SK-N-SH (cell line): ENCODE results near the gene SCN7A. TPM values are rescaled to one million over a fixed set of nuclear protein-coding genes. Genes with fewer than 3 reads are reported as not detected.

ENCODE experiments used
- CTCF ChIA-PET: fragments of 300-600, 350-600 bp; formaldehyde crosslinking; extraction: SDS; loops from one replicate; lab custom pipeline; 2021; lab: Yijun Ruan, JAX
- POLR2A ChIA-PET: fragments of 350-600 bp; sonication (Branson Sonifier 250); formaldehyde crosslinking; extraction: SDS; loops from one replicate; lab custom pipeline; 2020; ENCODE audit warnings: antibody characterized with exemption, inconsistent platforms; lab: Yijun Ruan, JAX
- DNase-seq: peaks from one replicate; pipeline ENCODE4 v3.0.0; 2012
- H2AFZ ChIP-seq: fragments of 200-600 bp; sonication (generic); 2 replicates; pipeline ENCODE4 v1.8.1; 2016; ENCODE audit warnings: antibody characterized with exemption, mild to moderate bottlenecking, low read depth
- H3F3A ChIP-seq: fragments of 200-600 bp; sonication (generic); replicated peaks from 2 replicates; pipeline ENCODE3; 2016; ENCODE audit warnings: antibody characterized with exemption, mild to moderate bottlenecking; ENCODE audit not compliant: insufficient read depth
- H3K27ac ChIP-seq, 2 experiments: fragments of 200-500 bp in 1 of 2; fragments of 200-600 bp in 1 of 2; sonication (Bioruptor generic) in 1 of 2; sonication (generic), shearing (Covaris generic) in 1 of 2; 2 replicates each; pipeline versions ENCODE4 v1.5.1 to v1.6.1; 2014 to 2016; ENCODE audit warnings: low read depth in 2 of 2, inconsistent platforms in 1 of 2, low read length in 1 of 2, mild to moderate bottlenecking in 1 of 2, mixed read lengths in 1 of 2
- H3K27me3 ChIP-seq: fragments of 200-600 bp; sonication (generic), shearing (Covaris generic); 2 replicates; pipeline ENCODE4 v1.6.1; 2016; ENCODE audit warnings: mixed run types; ENCODE audit not compliant: insufficient read depth
- H3K36me3 ChIP-seq, 2 experiments: fragments of 200-500 bp in 1 of 2; fragments of 200-600 bp in 1 of 2; sonication (Bioruptor generic) in 1 of 2; sonication (generic) in 1 of 2; replicated peaks in 1 of 2; 2 replicates each; pipeline versions ENCODE3 to v1.5.1; 2014 to 2016; ENCODE audit warnings: low read length in 1 of 2, mild to moderate bottlenecking in 1 of 2; ENCODE audit not compliant: insufficient read depth in 2 of 2, control insufficient read depth in 1 of 2
- H3K4me1 ChIP-seq, 2 experiments: fragments of 200-500 bp in 1 of 2; fragments of 200-600 bp in 1 of 2; sonication (Bioruptor generic) in 1 of 2; sonication (generic), shearing (Covaris generic) in 1 of 2; 2 replicates each; pipeline versions ENCODE4 v1.5.1 to v1.6.1; 2014 to 2016; ENCODE audit warnings: low read depth in 1 of 2, low read length in 1 of 2, mixed run types in 1 of 2; ENCODE audit not compliant: insufficient read depth in 2 of 2, control insufficient read depth in 1 of 2
- H3K4me2 ChIP-seq: fragments of 200-600 bp; sonication (generic), shearing (Covaris generic); 2 replicates; pipeline ENCODE4 v1.6.1; 2017; ENCODE audit warnings: mixed run types
- H3K4me3 ChIP-seq, 2 experiments: fragments of 200-500 bp in 1 of 2; fragments of 200-600 bp in 1 of 2; sonication (Bioruptor generic) in 1 of 2; sonication (generic), shearing (Covaris generic) in 1 of 2; 2 replicates each; pipeline versions ENCODE4 v1.5.1 to v1.8.1; 2014 to 2016; ENCODE audit warnings: low read depth in 2 of 2, inconsistent platforms in 1 of 2, low read length in 1 of 2, mild to moderate bottlenecking in 1 of 2, mixed read lengths in 1 of 2, moderate library complexity in 1 of 2
- H3K79me2 ChIP-seq: fragments of 200-600 bp; sonication (generic); 2 replicates; pipeline ENCODE4 v1.8.1; 2017; ENCODE audit warnings: mild to moderate bottlenecking; ENCODE audit not compliant: insufficient read depth
- H3K9ac ChIP-seq: fragments of 200-600 bp; sonication (generic); 2 replicates; pipeline ENCODE4 v1.6.1; 2017; ENCODE audit warnings: mixed run types
- H3K9me2 ChIP-seq: fragments of 200-600 bp; sonication (generic); 2 replicates; pipeline ENCODE4 v1.6.1; 2017; ENCODE audit warnings: mixed run types
- H3K9me3 ChIP-seq: fragments of 200-600 bp; sonication (generic); 2 replicates; pipeline ENCODE4 v1.6.1; 2017; ENCODE audit warnings: mixed run types, mild to moderate bottlenecking, moderate library complexity
- H4K20me1 ChIP-seq: fragments of 200-600 bp; sonication (generic); 2 replicates; pipeline ENCODE4 v1.6.1; 2017; ENCODE audit warnings: mild to moderate bottlenecking, mixed run types; ENCODE audit not compliant: insufficient read depth
- ELF1 ChIP-seq: IDR thresholded peaks from 2 replicates; pipeline ENCODE4 v1.4.0; 2012
- EP300 ChIP-seq, 2 experiments: IDR thresholded peaks; 2 replicates each; pipeline versions ENCODE4 v1.4.0 to v1.6.1; 2012; ENCODE audit warnings: borderline replicate concordance in 1 of 2, low read depth in 1 of 2, low read length in 1 of 2
- EZH2phosphoT487 ChIP-seq: fragments of 200-600 bp; sonication (generic); IDR thresholded peaks from 2 replicates; pipeline ENCODE4 v1.6.1; 2017; ENCODE audit warnings: low read depth, mixed run types, mild to moderate bottlenecking, antibody characterized with exemption, moderate library complexity, borderline replicate concordance
- FOSL2 ChIP-seq: IDR thresholded peaks from 2 replicates; pipeline ENCODE4 v1.4.0; 2012; ENCODE audit warnings: low read depth, mild to moderate bottlenecking, moderate library complexity, borderline replicate concordance
- FOXJ3 ChIP-seq: sonication (generic); formaldehyde crosslinking; IDR thresholded peaks from 2 replicates; pipeline ENCODE4 v1.5.1; 2020; ENCODE audit warnings: mild to moderate bottlenecking, missing genetic modification reagents
- FOXM1 ChIP-seq: IDR thresholded peaks from 2 replicates; pipeline ENCODE4 v1.4.0; 2012; ENCODE audit warnings: low read depth, mild to moderate bottlenecking
- IRF3 ChIP-seq: fragments of 150-350 bp; IDR thresholded peaks from 2 replicates; pipeline ENCODE4 v1.6.1; 2016; ENCODE audit warnings: mild to moderate bottlenecking, low read depth, low read length
- JUND ChIP-seq: IDR thresholded peaks from 2 replicates; pipeline ENCODE4 v1.4.0; 2012
- MEF2A ChIP-seq: IDR thresholded peaks from 2 replicates; pipeline ENCODE4 v1.4.0; 2012; ENCODE audit warnings: low read depth, borderline replicate concordance
- NFIC ChIP-seq: IDR thresholded peaks from 2 replicates; pipeline ENCODE4 v1.4.0; 2012; ENCODE audit warnings: borderline replicate concordance
- POLR2AphosphoS5 ChIP-seq: IDR thresholded peaks from 2 replicates; pipeline ENCODE4 v1.6.1; 2012; ENCODE audit warnings: low read depth, low read length
- RAD21 ChIP-seq: IDR thresholded peaks from 2 replicates; pipeline ENCODE4 v1.6.1; 2012; ENCODE audit warnings: mild to moderate bottlenecking, low read length
- RCOR1 ChIP-seq: fragments of 150-350 bp; IDR thresholded peaks from 2 replicates; pipeline ENCODE4 v1.6.1; 2017; ENCODE audit warnings: antibody characterized with exemption, low read length
- RXRA ChIP-seq: IDR thresholded peaks from 2 replicates; pipeline ENCODE4 v1.4.0; 2012; ENCODE audit warnings: low read depth, mild to moderate bottlenecking, borderline replicate concordance
- SMC3 ChIP-seq: IDR thresholded peaks from 2 replicates; pipeline ENCODE4 v1.6.1; 2012; ENCODE audit warnings: low read depth, low read length, improper control_type of control experiment
- TAF1 ChIP-seq: IDR thresholded peaks from 2 replicates; pipeline ENCODE4 v1.6.1; 2012; ENCODE audit warnings: low read depth, mild to moderate bottlenecking, low read length, moderate library complexity, borderline replicate concordance
- TCF12 ChIP-seq: IDR thresholded peaks from 2 replicates; pipeline ENCODE4 v1.4.0; 2012
- TEAD4 ChIP-seq: IDR thresholded peaks from 2 replicates; pipeline ENCODE4 v1.4.0; 2012; ENCODE audit warnings: mild to moderate bottlenecking, borderline replicate concordance; ENCODE audit not compliant: insufficient read depth
- USF2 ChIP-seq: fragments of 150-350 bp; IDR thresholded peaks from 2 replicates; pipeline ENCODE4 v1.6.1; 2017; ENCODE audit warnings: antibody characterized with exemption, low read length, low read depth, borderline replicate concordance
- YY1 ChIP-seq: IDR thresholded peaks from 2 replicates; pipeline ENCODE4 v1.4.0; 2012; ENCODE audit warnings: low read depth, mild to moderate bottlenecking
- WGBS: methylation state at CpG from one replicate; pipeline ENCODE4 v1.1.6; 2017; ENCODE audit warnings: low lambda C conversion rate; 5-methylcytosine and 5-hydroxymethylcytosine counted together
- polyA plus RNA-seq, 3 experiments: library from polyadenylated mRNA; depleted of rRNA; stranded (reverse); fragments of >200 nt; gene quantifications; 2 replicates each; pipeline ENCODE4 v1.2.3, GENCODE V29; 2012

SCN7A gene
- polyA plus RNA-seq, 1 of the 3 experiments (the other 2 are of a cell fraction): 0.02 TPM

GRCh38 chr2:166487171-166487570 lies 6.9 kb downstream of the SCN7A start:
- Histone ChIP-seq H3K79me2 (no peaks in the 10 kb centered on the region), H3K9me2 (no peaks in the 10 kb centered on the region), H3F3A (no peaks in the 10 kb centered on the region), H2AFZ (no peak overlapping the region), H3K4me1 (peaks cover 0 to 2% of the 10 kb centered on the region in 2 experiments; a peak in 1 of 4 replicates), H3K27me3 (no peaks in the 10 kb centered on the region), H3K9me3 (no peaks in the 10 kb centered on the region), H3K4me3 (no peak overlapping the region), H3K4me2 (no peak overlapping the region), H3K27ac (no peak overlapping the region), H3K36me3 (no peaks in the 10 kb centered on the region), H4K20me1 (no peaks in the 10 kb centered on the region), H3K9ac (no peak overlapping the region)
- ChIA-PET POLR2A (no interaction called here), CTCF (no interaction called here)
- no peak for DNase-seq
- TF ChIP-seq YY1 (no peak), USF2 (no peak), JUND (no peak), TCF12 (no peak), SMC3 (no peak), POLR2AphosphoS5 (no peak), IRF3 (no peak), MEF2A (no peak), ELF1 (no peak), RCOR1 (no peak), FOXJ3 (CRISPR knock-in tag) (no peak), FOXM1 (no peak), TAF1 (no peak), TEAD4 (no peak), NFIC (no peak), EZH2phosphoT487 (no peak), FOSL2 (no peak), RXRA (no peak), EP300 (IDR thresholded peaks at IDR 0.05; ENCODE audit: borderline replicate concordance in 1 of 2, low read depth in 1 of 2, low read length in 1 of 2) (no peak), RAD21 (no peak)
- WGBS: 71% methylated on average over 1 of the region's 1 CpG
